Astrocyte of the cerebellum (primary cell): ENCODE data around the gene GPR137B.
"Not testable (repeated sequence)": the region's sequence is repeated elsewhere in the genome, so short reads cannot be mapped to it uniquely, and the experiment has no call there.

Experiments used
- DNase-seq: peaks from one replicate; pipeline ENCODE4 v3.0.0-alpha.2; 2011; ENCODE audit warnings: low read depth
- H3K4me3 ChIP-seq: 2 replicates; pipeline ENCODE4 v1.5.1; 2011; ENCODE audit warnings: mild to moderate bottlenecking, low read depth, low read length, moderate library complexity
- in situ Hi-C: cut with HindIII; loops from 2 replicates; pipeline ENCODE4 v1.10.0; 2017; ENCODE audit warnings: low sequenced_read_pairs
- TF ChIP-seq, protein P1 (sequence below): IDR thresholded peaks from 2 replicates; pipeline ENCODE4 v1.5.1; 2012; ENCODE audit warnings: low read length, low read depth, moderate library complexity, mild to moderate bottlenecking; ENCODE audit errors: missing control alignments

GPR137B gene

DNA sequence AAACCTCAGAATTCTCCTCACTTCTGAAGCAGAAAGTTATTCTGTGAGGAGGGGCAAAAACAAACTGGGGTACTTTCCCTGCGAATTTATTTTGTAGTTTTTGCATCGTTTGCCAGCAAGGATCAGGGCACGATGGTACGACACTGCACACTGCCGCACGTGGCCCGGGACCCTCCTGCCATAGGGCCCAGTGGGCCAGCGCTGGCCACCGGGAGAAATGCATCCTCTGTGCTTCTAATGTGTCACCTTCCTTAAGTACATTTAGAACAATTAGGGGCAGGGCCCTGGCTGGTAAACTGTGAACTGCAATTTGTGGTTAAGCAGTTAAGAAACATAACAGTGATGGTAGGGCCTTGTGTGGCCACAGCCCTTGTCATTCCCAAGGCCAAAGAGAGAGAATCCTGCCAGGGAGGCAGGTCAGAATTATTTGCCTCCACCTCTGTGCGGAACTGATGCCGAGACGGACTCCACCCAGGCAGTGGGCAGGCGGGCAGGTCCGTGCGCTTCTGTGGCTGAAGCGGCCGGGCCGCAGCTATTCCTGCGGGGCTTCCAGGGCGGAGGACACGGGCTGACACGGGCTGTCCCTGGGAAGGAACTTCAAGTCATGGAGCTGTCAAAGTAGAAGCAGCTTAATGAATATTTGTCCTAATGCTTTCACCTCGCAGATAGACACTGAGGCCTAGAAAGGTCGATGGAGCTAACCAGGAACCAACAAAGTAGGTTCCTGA, 12.5 kb downstream of the GPR137B start:
- TF ChIP-seq, protein P1, sequence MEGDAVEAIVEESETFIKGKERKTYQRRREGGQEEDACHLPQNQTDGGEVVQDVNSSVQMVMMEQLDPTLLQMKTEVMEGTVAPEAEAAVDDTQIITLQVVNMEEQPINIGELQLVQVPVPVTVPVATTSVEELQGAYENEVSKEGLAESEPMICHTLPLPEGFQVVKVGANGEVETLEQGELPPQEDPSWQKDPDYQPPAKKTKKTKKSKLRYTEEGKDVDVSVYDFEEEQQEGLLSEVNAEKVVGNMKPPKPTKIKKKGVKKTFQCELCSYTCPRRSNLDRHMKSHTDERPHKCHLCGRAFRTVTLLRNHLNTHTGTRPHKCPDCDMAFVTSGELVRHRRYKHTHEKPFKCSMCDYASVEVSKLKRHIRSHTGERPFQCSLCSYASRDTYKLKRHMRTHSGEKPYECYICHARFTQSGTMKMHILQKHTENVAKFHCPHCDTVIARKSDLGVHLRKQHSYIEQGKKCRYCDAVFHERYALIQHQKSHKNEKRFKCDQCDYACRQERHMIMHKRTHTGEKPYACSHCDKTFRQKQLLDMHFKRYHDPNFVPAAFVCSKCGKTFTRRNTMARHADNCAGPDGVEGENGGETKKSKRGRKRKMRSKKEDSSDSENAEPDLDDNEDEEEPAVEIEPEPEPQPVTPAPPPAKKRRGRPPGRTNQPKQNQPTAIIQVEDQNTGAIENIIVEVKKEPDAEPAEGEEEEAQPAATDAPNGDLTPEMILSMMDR, result no peak
- in situ Hi-C loops, result no loop called here
- DNase-seq, result no peak
- no peak overlapping the region for H3K4me3 ChIP-seq

DNA sequence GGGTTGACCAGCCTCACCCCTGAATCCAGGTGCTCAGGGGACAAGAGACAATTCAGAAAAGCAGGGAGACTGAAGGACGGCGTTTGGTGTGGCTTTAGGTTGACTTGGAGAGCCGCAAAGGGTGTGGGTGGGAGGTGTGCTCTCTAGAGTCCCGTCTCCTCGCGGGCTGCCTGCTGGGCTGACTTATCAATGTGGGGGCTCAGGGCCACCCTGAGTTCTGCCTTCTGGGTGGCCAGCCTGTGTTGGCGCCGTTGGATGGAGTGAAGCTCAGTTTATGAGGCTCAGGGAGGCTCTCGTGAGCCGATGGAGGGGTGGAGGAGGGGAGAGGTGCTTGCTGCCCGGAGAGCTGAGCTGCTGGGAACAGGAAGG, 13.0 kb downstream of the GPR137B start:
- in situ Hi-C loops, result no loop called here
- no peak for DNase-seq
- TF ChIP-seq, protein P1, result no peak
- no peak overlapping the region for H3K4me3 ChIP-seq

GRCh38 chr1:236155841-236156503, 13.6 kb downstream of the GPR137B start:
- TF ChIP-seq, protein P1, result no peak
- in situ Hi-C loops, result no loop called here
- no peak for DNase-seq
- H3K4me3 ChIP-seq, result no peak overlapping the region

DNA sequence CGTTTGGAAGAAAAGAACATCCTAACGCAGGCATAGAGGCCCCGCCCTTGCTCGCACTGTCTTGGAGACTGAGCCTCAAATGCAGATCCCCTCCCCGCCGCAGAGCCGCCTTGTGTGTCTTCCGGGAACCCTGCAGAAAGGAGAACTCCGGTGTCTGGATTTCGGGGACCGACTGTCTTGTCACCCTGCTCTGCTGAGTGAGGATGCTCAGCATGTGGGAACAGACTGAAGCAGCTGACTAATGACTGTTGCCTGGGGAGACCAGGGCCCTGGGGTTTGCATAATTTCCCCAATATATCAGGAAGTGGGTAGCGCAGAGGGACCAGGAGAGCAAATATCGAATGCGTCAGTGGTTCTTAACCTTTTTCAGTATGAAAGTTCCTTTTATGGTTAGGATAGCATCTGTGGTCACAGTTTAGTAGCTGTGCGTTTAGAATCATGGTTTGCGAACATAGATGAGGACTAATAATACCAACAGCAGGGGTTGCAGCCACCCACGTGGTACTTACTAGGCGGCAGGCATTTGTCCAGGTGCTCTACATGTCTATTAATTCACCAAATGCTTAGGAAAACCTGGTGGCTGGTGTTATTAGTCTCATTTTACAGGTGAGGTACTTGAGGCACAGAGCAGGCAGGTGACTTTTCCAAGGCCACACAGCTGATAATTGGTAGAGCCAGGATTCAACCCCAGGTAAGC, 14.3 kb downstream of the GPR137B start:
- in situ Hi-C loops, result no loop called here
- no peak for DNase-seq
- TF ChIP-seq, protein P1, result no peak
- H3K4me3 ChIP-seq, result no peak overlapping the region

DNA sequence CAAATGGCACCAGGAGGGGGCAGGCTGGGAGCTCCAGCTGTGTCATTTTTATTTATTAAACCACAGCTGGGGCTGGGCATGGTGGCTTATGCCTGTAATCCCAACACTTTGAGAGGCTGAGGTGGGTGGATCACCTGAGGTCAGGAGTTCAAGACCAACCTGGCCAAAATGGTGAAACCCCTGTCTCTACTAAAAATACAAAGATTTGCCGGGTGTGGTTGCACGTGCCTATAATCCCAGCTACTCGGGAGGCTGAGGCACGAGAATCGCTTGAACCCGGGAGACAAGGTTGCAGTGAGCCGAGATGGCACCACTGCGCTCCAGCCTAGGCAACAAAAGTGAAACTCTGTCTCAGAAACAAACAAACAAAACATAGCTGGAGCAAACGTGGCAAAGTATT, 15.7 kb downstream of the GPR137B start:
- in situ Hi-C loops, H3K4me3 ChIP-seq, DNase-seq: not testable (repeated sequence)

- in situ Hi-C loops, result no loop called here
- no peak for DNase-seq
- TF ChIP-seq, protein P1, result no peak
- H3K4me3 ChIP-seq, result no peak overlapping the region
Measured at GRCh38 chr1:236158719-236159118, 16.4 kb downstream of the GPR137B start.
